Endodermal cell (in vitro differentiated cells): ENCODE results near the gene NADK. TPM values are rescaled to one million over a fixed set of nuclear protein-coding genes. Genes with fewer than 3 reads are reported as not detected.
A peak's percentile ranks its signal among the peaks of the same experiment; 100 is the strongest.

Experiments
- DNase-seq: peaks from one replicate; pipeline ENCODE4 v3.0.0-alpha.2; 2017
- H3K27ac ChIP-seq: 2 replicates; pipeline ENCODE4 v1.5.1; 2013; ENCODE audit warnings: mild to moderate bottlenecking, low read depth, low read length, moderate library complexity
- H3K27me3 ChIP-seq: 2 replicates; pipeline ENCODE4 v1.6.1; 2013; ENCODE audit warnings: mild to moderate bottlenecking, low read length, moderate library complexity; ENCODE audit not compliant: insufficient read depth, control insufficient read depth, poor library complexity, severe bottlenecking
- H3K36me3 ChIP-seq: 2 replicates; pipeline ENCODE4 v1.7.0; 2013; ENCODE audit warnings: mild to moderate bottlenecking, low read length, moderate library complexity; ENCODE audit not compliant: control insufficient read depth, insufficient read depth
- H3K4me1 ChIP-seq: one replicate; pipeline ENCODE4 v1.7.0; 2013; ENCODE audit warnings: low read length; ENCODE audit not compliant: control insufficient read depth, insufficient read depth
- H3K4me3 ChIP-seq: 2 replicates; pipeline ENCODE4 v1.5.1; 2013; ENCODE audit warnings: mild to moderate bottlenecking, low read length, moderate library complexity
- H3K9ac ChIP-seq: 2 replicates; pipeline ENCODE4 v1.6.1; 2013; ENCODE audit warnings: mild to moderate bottlenecking, low read length, moderate library complexity; ENCODE audit not compliant: poor library complexity, severe bottlenecking; ENCODE audit errors: extremely low read depth
- H3K9me3 ChIP-seq: 2 replicates; pipeline ENCODE4 v1.6.1; 2013; ENCODE audit warnings: mild to moderate bottlenecking, low read length, moderate library complexity; ENCODE audit not compliant: control insufficient read depth
- H3K27ac Mint-ChIP-seq: 2 replicates; pipeline ENCODE4 v1.8.0; 2020; ENCODE audit warnings: mixed read lengths
- H3K27me3 Mint-ChIP-seq: 2 replicates; pipeline ENCODE4 v1.8.0; 2021; ENCODE audit warnings: mild to moderate bottlenecking, mixed read lengths; ENCODE audit not compliant: insufficient read depth
- H3K36me3 Mint-ChIP-seq: 2 replicates; pipeline ENCODE4 v1.8.0; 2020; ENCODE audit warnings: low read depth, mixed read lengths
- H3K4me1 Mint-ChIP-seq: 2 replicates; pipeline ENCODE4 v1.8.0; 2020; ENCODE audit warnings: mixed read lengths
- H3K4me3 Mint-ChIP-seq: 2 replicates; pipeline ENCODE4 v1.8.0; 2020; ENCODE audit warnings: mild to moderate bottlenecking, moderate library complexity, mixed read lengths
- H3K9me3 Mint-ChIP-seq: 2 replicates; pipeline ENCODE4 v1.8.0; 2020; ENCODE audit warnings: mild to moderate bottlenecking, mixed read lengths
- CTCF ChIP-seq: fragments of 200-600 bp; sonication (generic); conservative IDR thresholded peaks from 2 replicates; pipeline ENCODE4 v1.5.0; 2021; ENCODE audit warnings: antibody characterized with exemption, mild to moderate bottlenecking
- WGBS, 2 experiments: methylation state at CpG; one replicate each; pipeline versions ENCODE4 v1.1.5 to v1.1.7; 2013; ENCODE audit warnings: missing lambda C conversion rate in 2 of 2, mixed read lengths in 1 of 2; ENCODE audit not compliant: insufficient coverage in 1 of 2, insufficient read length in 1 of 2; 5-methylcytosine and 5-hydroxymethylcytosine counted together
- total RNA-seq, 2 donors: library from RNA; stranded (reverse); fragmentation: NEBNext Ultra II Directional in 1 of 2; extraction: Animal tissue kit (Norgen Biotek cat#: 25700) in 1 of 2; gene quantifications; 2 replicates in 1 of 2; 3 replicates in 1 of 2; pipeline ENCODE4 v1.2.1, GENCODE V29; 2021

NADK gene
- total RNA-seq, 2 donors from 2014 or later, result 75.2 to 81.6 TPM

GRCh38 chr1:1817221-1817620, 39.0 kb upstream of the NADK start:
- Mint-ChIP-seq H3K27me3 (no peaks in the 10 kb centered on the region), H3K9me3 (no peaks in the 10 kb centered on the region), H3K36me3 (peaks cover 73% of the 10 kb centered on the region), H3K4me1 (no peaks in the 10 kb centered on the region), H3K4me3 (no peak overlapping the region), H3K27ac (no peak overlapping the region)
- WGBS, 2 experiments, result 83 to 98% methylated on average over 2 to 3 of the region's 3 CpGs
- no peak overlapping the region for H3K27ac ChIP-seq
- no peaks in the 10 kb centered on the region for H3K27me3 ChIP-seq
- no peak overlapping the region for H3K9ac ChIP-seq
- H3K9me3 ChIP-seq, result no peaks in the 10 kb centered on the region
- H3K4me1 ChIP-seq, result no peaks in the 10 kb centered on the region
- TF ChIP-seq CTCF, result no peak
- no peak for DNase-seq
- H3K36me3 ChIP-seq, result peaks cover 84% of the 10 kb centered on the region
- no peak overlapping the region for H3K4me3 ChIP-seq

- Histone ChIP-seq H3K4me1 (no peaks in the 10 kb centered on the region), H3K27ac (no peak overlapping the region), H3K9ac (no peak overlapping the region), H3K36me3 (peaks cover 81% of the 10 kb centered on the region), H3K9me3 (no peaks in the 10 kb centered on the region), H3K27me3 (no peaks in the 10 kb centered on the region), H3K4me3 (no peak overlapping the region)
- H3K36me3 Mint-ChIP-seq, result peaks cover 72% of the 10 kb centered on the region
- H3K27me3 Mint-ChIP-seq, result no peaks in the 10 kb centered on the region
- no peaks in the 10 kb centered on the region for H3K4me1 Mint-ChIP-seq
- H3K9me3 Mint-ChIP-seq, result no peaks in the 10 kb centered on the region
- H3K27ac Mint-ChIP-seq, result peak overlapping the region; percentile 74
- DNase-seq, result no peak
- TF ChIP-seq CTCF, result no peak
- 96% methylated on average over 11 to 14 of the region's 14 CpGs for WGBS, 2 experiments
- H3K4me3 Mint-ChIP-seq, result no peak overlapping the region
Observed at GRCh38 chr1:1815606-1816281, 37.5 kb upstream of the NADK start.

- no peak overlapping the region for H3K27ac ChIP-seq
Observed at GRCh38 chr1:1809489-1809888, 31.2 kb upstream of the NADK start.

More at GRCh38 chr1:1809489-1809888, 31.2 kb upstream of the NADK start:
- Mint-ChIP-seq H3K9me3 (no peaks in the 10 kb centered on the region), H3K4me3 (no peak overlapping the region), H3K27me3 (no peaks in the 10 kb centered on the region), H3K4me1 (no peaks in the 10 kb centered on the region), H3K36me3 (peaks cover 64% of the 10 kb centered on the region), H3K27ac (no peak overlapping the region)
- Histone ChIP-seq H3K27me3 (no peaks in the 10 kb centered on the region), H3K9me3 (no peaks in the 10 kb centered on the region), H3K4me1 (no peaks in the 10 kb centered on the region), H3K36me3 (peaks cover 75% of the 10 kb centered on the region), H3K4me3 (no peak overlapping the region), H3K9ac (no peak overlapping the region)
- WGBS, 2 experiments, result 93 to 97% methylated on average over 3 to 6 of the region's 6 CpGs
- no peak for DNase-seq
- TF ChIP-seq CTCF, result no peak
